ENCODE data around the gene SETD6.

DNA sequence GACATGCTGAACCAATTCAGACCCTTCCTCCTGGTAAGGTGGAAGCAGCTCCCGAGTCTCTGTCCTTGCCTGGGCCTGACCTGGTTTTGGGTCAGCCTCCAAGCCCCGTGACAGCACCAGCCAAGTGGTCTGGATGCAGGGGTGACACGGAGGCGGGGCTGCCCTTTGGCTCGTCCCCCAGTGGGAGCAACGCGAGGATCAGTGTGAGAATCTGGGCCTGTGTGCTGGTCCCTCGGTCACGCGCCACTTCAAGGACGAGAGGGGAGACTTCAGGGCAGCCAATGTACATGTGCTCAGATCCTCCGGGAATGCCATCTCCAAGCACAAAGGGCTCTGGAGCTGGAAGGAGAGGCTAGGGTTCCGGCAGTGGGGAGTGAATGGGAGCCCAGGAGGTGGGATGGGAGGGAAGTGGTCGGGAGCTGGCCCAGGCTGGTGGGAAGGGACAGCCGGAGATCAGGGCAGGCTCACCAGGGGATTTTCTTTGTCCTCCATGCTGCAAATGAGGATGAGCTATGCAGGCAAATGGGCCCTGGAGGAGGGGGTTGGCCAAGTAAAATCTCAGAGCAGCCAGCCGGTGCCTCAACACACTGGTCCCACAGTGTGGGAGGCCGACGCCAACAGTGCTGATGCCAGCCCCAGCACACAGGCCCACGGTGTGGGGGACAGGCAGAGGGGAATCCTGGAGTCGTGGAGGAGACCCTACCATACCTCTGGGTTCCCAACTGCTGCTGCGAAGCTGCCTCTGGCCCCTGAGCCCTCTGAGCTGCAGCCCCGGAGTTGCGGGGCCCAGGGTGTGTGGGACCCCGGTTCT lies 19.6 kb upstream of the SETD6 start:
- TF ChIP-seq SP1 (CRISPR knock-in tag; conservative IDR thresholded peaks at IDR 0.05) = no peak
- no peak for TF ChIP-seq ZNF317 (CRISPR knock-in tag; IDR thresholded peaks at IDR 0.05; ENCODE audit: borderline replicate concordance, low read depth)
- no peak for TF ChIP-seq CTCF (IDR thresholded peaks at IDR 0.05)
- TF ChIP-seq, protein P1, sequence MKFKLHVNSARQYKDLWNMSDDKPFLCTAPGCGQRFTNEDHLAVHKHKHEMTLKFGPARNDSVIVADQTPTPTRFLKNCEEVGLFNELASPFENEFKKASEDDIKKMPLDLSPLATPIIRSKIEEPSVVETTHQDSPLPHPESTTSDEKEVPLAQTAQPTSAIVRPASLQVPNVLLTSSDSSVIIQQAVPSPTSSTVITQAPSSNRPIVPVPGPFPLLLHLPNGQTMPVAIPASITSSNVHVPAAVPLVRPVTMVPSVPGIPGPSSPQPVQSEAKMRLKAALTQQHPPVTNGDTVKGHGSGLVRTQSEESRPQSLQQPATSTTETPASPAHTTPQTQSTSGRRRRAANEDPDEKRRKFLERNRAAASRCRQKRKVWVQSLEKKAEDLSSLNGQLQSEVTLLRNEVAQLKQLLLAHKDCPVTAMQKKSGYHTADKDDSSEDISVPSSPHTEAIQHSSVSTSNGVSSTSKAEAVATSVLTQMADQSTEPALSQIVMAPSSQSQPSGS (CRISPR knock-in tag; IDR thresholded peaks at IDR 0.05; ENCODE audit: borderline replicate concordance, low read depth) = no peak
- TF ChIP-seq HMGXB4 (CRISPR knock-in tag; IDR thresholded peaks at IDR 0.05) = no peak
- TF ChIP-seq, protein P2, sequence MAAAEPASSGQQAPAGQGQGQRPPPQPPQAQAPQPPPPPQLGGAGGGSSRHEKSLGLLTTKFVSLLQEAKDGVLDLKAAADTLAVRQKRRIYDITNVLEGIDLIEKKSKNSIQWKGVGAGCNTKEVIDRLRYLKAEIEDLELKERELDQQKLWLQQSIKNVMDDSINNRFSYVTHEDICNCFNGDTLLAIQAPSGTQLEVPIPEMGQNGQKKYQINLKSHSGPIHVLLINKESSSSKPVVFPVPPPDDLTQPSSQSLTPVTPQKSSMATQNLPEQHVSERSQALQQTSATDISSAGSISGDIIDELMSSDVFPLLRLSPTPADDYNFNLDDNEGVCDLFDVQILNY (CRISPR knock-in tag; IDR thresholded peaks at IDR 0.05) = no peak
- TF ChIP-seq, protein P3, sequence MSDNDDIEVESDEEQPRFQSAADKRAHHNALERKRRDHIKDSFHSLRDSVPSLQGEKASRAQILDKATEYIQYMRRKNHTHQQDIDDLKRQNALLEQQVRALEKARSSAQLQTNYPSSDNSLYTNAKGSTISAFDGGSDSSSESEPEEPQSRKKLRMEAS (CRISPR knock-in tag; IDR thresholded peaks at IDR 0.05) = no peak
- TF ChIP-seq ESRRA (CRISPR knock-in tag; IDR thresholded peaks at IDR 0.05; ENCODE audit: borderline replicate concordance) = no peak
- TF ChIP-seq ATF3 (CRISPR knock-in tag; conservative IDR thresholded peaks at IDR 0.05) = no peak
- no peak for TF ChIP-seq IRF2 (CRISPR knock-in tag; IDR thresholded peaks at IDR 0.05; ENCODE audit: borderline replicate concordance, low read depth)
- no peak for TF ChIP-seq NFYB (CRISPR knock-in tag; conservative IDR thresholded peaks at IDR 0.05; ENCODE audit: low read depth)
- TF ChIP-seq, protein P4, sequence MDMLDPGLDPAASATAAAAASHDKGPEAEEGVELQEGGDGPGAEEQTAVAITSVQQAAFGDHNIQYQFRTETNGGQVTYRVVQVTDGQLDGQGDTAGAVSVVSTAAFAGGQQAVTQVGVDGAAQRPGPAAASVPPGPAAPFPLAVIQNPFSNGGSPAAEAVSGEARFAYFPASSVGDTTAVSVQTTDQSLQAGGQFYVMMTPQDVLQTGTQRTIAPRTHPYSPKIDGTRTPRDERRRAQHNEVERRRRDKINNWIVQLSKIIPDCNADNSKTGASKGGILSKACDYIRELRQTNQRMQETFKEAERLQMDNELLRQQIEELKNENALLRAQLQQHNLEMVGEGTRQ (CRISPR knock-in tag; IDR thresholded peaks at IDR 0.05) = no peak
- no peak for TF ChIP-seq HMGA2 (CRISPR knock-in tag; IDR thresholded peaks at IDR 0.05)
- no peak for TF ChIP-seq ZBTB21 (CRISPR knock-in tag; IDR thresholded peaks at IDR 0.05; ENCODE audit: borderline replicate concordance)

Measured in WTC11 (cell line).